Stimulated activated CD8-positive, alpha-beta memory T cell treated with anti-CD3 and anti-CD28 coated beads, Interleukin-12 subunit alpha, Interleukin-12 subunit beta, amount 100 ng/mL, for 24 hours (primary cell): ENCODE measurements around the gene PLET1.

ENCODE experiments used
- DNase-seq: peaks from one replicate; pipeline ENCODE4 v3.0.0-alpha.2; 2020; ENCODE audit errors: extremely low read depth

Gene PLET1

GRCh38 chr11:112281726-112282125 lies 21.1 kb upstream of the PLET1 start:
- no peak for DNase-seq

GRCh38 chr11:112280268-112281126 lies 19.8 kb upstream of the PLET1 start:
- DNase-seq: peak; percentile 21

GRCh38 chr11:112279901-112280267 lies 19.2 kb upstream of the PLET1 start:
- DNase-seq: peak; percentile 40

GRCh38 chr11:112278803-112279202 lies 18.1 kb upstream of the PLET1 start:
- DNase-seq: no peak

GRCh38 chr11:112277941-112278340 lies 17.3 kb upstream of the PLET1 start:
- no peak for DNase-seq

GRCh38 chr11:112277029-112277428 lies 16.4 kb upstream of the PLET1 start:
- DNase-seq: no peak

- no peak for DNase-seq
These were observed 13.5 kb upstream of the PLET1 start for GRCh38 chr11:112274007-112274783.

GRCh38 chr11:112273066-112273465 lies 12.4 kb upstream of the PLET1 start:
- DNase-seq: no peak

- DNase-seq: no peak
These were observed 10.6 kb upstream of the PLET1 start for GRCh38 chr11:112271242-112271641.

GRCh38 chr11:112270551-112271180 lies 10.0 kb upstream of the PLET1 start:
- no peak for DNase-seq

- no peak for DNase-seq
These were observed 8.5 kb upstream of the PLET1 start for GRCh38 chr11:112269139-112269538.

GRCh38 chr11:112268406-112268805 lies 7.7 kb upstream of the PLET1 start:
- DNase-seq: no peak

GRCh38 chr11:112267188-112267591 lies 6.5 kb upstream of the PLET1 start:
- DNase-seq: no peak

- no peak for DNase-seq
These were observed 5.7 kb upstream of the PLET1 start for GRCh38 chr11:112266410-112266778.

- no peak for DNase-seq
These were observed 5.2 kb upstream of the PLET1 start for GRCh38 chr11:112265659-112266409.

- DNase-seq: no peak
These were observed 5.5 kb downstream of the PLET1 start for GRCh38 chr11:112255067-112255720.

GRCh38 chr11:112253605-112254242 lies 6.9 kb downstream of the PLET1 start:
- no peak for DNase-seq

GRCh38 chr11:112249871-112250610 lies 10.6 kb downstream of the PLET1 start:
- no peak for DNase-seq

- DNase-seq: no peak
These were observed 12.5 kb downstream of the PLET1 start for GRCh38 chr11:112248201-112248600.

GRCh38 chr11:112247201-112247600 lies 13.5 kb downstream of the PLET1 start:
- DNase-seq: no peak
